CMK (cell line): ENCODE results near the gene CEL.
"Not testable (repeated sequence)": the region's sequence is repeated elsewhere in the genome, so short reads cannot be mapped to it uniquely, and the experiment has no call there.

Source experiments
- DNase-seq: peaks from one replicate; pipeline ENCODE4 v3.0.0-alpha.2; 2010; ENCODE audit warnings: low read depth

The CEL gene

DNA sequence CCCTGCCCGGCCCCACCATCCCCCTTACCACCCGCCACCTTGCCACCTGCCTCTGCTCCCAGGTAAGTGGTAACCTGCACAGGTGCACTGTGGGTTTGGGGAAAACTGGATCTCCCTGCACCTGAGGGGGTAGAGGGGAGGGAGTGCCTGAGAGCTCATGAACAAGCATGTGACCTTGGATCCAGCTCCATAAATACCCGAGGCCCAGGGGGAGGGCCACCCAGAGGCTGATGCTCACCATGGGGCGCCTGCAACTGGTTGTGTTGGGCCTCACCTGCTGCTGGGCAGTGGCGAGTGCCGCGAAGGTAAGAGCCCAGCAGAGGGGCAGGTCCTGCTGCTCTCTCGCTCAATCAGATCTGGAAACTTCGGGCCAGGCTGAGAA, at the start of gene CEL:
CEL (plus strand) TSS at position 218 of the 382 bp plus-strand sequence; CDS start at position 240, 22 bp downstream.
- DNase-seq, result not testable (repeated sequence)

DNA sequence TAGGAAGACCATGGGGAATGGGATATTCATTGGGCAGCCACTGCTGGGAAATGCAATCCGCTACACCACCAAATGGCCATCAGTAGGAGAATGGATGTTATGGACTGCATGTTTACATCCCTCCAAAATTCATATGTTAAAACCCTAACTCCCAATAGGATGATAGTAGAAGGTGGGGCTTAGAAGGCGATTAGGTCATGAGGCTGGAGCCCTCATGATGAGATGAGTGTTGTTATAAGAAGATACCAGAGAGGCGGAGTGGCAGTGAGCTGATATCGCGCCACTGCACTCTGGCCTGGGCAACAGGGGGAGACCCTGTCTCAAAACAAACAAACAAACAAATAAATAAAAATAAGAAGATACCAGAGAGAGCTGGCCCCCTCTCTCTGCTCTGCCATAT, 47.1 kb upstream of the CEL start:
- DNase-seq, result no peak

DNA sequence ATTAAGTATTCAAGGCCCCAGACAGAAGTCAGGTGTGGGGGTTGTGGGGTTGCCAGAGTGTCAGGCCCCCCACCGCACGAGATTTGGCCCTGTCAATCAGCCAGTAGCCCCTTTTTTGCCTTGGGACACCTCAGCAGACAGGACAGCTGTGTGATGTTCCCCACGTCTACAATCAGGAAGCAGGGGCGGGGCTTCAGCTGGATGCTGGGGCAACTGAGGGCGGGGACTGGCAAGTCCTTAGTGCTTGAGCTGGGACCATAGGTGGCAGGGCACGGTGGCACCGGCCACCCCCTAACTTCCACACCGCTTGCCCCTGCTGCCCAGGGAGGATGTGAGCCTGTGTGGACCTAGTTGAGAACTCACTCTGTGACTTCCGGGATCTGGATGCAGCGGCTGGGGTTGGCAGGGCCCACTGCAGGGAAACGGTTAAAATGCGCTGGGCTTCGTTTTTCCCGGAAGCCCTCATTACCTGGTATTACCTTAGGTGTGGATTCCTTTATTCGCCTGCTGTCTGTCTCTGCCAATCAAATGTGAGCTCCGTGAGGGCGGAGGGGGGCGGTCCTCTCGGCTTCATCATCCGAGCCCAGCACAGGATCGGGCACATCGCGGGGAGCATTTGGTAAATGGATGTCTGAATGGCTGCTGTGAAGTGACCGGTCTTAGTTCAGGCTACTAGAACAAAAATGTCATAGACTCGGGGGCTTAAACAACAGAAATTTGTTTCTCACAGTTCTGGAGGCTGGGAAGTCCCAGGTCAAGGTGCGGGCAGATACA, 38.5 kb upstream of the CEL start:
- no peak for DNase-seq

DNA sequence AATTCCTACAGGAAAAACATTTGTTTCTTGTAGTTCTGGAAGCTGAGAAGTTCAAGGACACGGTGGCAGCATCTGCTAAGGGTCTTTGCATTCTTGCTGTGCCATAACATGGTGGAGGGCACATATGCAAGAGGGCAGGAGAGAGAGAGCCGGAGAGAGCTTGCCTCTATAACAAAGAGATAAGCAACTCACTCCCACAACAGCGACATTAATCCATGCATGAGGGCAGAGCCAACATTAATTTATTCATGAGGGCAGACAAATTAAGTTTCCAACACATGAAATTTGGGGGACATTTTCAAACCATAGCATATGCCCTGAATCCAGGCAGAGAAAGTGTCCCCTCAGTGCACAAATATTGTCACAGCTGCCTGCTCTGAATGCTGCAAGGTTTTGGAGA, 35.4 kb upstream of the CEL start:
- no peak for DNase-seq

DNA sequence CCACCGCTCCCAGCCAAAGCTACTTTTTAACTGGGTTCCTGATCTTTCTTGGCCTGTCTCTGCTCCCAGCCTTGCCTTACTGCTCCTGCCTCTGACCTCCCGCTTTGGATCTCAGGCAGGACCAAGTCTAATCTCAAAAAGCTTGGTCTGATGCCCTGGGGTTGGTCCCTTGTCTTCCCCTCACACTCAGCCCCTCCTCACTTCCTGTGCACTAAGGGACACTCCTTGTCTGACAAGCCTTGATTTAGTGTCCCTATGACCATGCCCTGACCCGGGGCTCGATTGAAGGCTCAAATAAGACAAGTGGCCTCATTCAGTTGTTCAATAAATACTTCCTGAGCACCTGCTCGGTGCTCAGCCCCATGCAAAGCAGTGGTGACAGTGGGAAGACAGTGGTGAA, 34.6 kb upstream of the CEL start:
- no peak for DNase-seq

DNA sequence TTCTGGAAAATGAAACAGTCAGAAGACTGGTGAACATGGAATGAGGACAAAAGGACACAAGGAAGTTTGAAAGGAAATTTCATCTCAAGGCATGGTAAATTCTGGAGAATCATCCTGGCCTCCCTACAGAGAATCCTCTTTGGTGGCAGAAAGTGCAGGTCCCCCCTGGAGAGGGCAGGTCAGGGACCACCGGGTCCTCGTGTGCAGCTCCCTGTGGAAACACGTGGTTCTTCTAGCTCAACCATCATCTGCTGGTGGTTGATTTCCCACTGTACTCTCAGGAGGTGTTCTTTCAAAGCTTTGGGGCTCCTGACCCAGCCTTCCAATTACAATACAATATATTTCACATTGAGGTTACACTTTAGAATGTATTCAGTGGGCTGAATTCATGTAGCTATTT, 33.6 kb upstream of the CEL start:
- no peak for DNase-seq

DNA sequence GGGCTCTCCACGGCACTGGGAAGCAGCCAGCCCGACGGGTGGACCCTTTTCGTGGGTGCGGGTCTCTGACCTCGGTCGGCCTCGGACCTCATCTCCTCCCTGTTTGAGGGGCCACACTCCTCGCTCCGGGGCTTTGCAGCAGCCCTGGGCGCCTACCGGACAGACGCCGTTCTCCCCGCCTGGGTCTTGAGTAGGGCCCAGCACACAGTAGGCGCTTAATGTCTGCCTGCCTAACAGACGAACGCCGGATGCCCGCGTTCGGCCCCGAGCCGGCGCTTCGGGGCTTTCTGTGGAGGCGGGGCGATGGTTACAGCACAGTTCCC, 31.8 kb upstream of the CEL start:
- DNase-seq, result no peak

DNA sequence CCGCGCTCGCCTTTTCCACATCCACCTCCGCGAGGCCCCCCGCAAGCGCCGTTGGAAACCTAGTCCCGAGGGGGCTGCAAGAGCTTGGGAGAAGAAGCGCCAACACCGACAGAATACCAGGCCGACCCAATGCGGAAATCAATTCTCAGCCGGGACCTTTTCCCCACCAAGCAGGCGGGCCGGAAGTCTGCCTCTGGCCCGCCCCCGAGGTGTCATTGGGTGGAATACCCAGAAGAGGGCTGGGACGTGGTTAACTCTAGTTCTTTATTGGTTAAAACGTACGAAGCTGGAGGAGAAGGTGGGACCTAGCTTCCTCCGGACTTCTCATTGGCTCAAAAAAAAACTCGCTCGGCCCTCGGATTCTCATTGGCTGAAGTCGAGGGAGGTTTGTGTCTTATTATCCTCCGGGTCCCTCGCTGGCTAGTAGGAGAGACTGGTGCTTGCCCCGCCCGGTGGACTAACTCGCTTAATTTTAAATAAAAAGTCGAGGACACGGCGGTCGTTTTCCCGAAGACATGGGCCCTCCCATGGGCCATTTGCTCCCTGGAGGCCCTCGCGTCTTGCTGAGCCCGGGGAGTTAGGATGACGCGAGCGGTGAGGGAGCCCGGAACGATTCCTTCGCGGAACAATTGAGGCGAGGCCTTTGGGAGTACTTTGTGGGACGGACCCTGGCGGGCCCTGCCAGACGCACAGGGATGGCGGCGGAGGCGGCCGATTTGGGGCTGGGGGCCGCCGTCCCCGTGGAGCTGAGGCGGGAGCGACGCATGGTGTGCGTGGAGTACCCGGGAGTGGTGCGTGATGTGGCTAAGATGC, 31.3 kb upstream of the CEL start, which contains the start of gene GTF3C5:
GTF3C5 (plus strand) TSS at position 681 of the 813 bp plus-strand sequence; CDS start at position 696, 15 bp downstream.
- peak; percentile 78 for DNase-seq

DNA sequence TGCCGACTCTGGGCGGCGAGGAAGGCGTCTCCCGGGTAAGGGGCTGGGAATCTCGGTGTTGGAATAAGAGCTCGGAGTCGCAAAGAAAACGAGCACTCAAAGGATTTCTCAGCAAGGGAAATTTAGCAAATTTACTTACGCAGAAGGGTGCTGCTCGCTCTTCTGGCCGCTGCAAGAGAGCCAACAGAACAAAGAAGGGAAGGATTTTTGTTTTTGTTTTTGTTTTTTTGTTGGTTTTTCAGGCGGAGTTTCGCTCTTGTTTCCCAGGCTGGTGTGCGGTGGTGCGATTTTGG, 30.7 kb upstream of the CEL start:
- no peak for DNase-seq

DNA sequence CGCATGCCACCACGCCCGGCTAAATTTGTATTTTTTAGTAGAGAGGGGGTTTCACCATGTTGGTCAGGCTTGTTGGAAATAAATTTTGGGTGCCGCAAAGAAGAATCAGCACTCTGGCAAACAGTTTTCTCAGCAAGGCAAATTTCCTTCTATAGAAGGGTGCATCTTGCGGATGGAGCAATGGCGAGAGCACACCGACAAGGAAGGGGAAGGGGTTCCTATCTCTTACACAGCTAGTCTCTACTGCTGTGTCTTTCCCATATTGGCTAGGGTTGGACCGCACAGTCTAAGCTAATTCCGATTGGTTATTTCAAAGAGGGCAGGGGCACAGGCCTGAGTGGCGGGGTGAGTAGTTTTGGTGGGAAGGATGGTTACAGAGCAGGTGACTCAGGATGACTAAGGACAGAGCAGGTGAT, 30.3 kb upstream of the CEL start:
- no peak for DNase-seq

DNA sequence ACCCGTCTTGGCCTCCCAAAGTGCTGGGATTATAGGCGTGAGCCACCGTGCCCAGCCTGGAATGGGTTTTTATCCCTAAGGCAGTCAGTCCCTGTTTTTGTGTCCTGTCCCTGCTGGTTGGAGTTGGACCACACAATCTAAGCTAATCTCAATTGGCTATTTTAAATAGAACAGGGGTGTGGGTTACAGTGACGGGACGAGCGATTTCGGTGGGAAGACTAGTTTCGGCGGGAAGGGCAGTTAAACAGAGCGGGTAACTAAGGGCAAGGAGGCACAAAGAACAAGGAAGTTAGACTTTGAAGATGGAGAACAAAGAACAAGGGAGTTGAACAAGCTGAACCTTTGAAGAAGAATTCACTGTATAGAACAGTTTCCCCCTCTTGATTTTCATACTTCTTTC, 29.6 kb upstream of the CEL start:
- DNase-seq, result no peak

DNA sequence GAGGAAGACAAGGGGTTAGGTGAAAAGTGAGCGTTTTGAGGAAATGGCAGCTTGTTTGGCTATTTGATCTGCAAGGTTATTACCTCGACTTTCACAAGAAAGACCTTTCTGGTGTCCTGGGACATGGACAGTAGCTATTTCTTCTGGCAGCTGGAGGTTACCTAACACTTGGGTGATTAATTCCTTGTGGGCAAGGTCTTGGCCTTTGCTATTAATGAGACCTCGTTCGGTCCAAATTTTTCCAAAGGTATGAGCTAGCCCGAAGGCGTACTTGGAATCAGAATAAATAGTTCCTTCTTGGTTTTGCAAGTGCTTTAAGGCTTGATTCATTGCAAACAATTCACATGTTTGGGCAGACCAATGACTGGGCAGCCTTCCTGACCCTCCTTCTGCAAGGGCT, 26.1 kb upstream of the CEL start:
- no peak for DNase-seq

DNA sequence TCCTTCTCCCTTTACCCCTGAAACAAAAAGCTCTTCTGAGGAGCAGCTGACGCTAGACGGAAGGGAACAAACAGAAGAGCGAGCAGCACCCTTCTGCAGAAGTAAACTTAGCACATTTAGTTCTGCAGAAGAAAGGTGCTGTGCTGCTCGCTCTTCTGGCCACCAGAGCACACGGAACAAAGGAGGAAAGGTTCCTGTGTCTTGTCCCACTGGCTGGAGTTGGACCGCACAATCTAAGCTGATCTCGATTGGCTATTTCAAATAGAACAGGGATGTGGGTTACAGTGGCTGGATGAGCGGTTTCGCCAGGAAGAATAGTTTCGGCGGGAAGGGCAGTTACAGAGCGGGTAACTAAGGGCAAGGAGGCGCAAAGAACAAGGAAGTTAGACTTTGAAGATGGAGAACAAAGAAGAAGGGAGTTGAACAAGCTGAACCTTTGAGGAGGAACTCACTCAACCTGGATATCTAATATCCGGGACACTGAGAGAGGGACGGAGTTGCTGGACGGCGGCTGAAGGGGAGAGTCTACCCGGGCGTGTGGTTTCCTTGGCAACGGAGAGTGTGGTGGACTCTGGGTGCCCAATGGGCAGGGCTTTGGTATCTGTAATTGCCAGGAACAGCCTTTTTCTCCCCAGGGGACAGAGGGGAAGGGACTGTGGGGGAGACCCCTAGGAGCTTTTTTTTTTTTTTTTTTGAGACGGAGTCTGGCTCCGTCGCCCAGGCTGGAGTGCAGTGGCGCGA, 23.8 kb upstream of the CEL start:
- DNase-seq, result no peak

DNA sequence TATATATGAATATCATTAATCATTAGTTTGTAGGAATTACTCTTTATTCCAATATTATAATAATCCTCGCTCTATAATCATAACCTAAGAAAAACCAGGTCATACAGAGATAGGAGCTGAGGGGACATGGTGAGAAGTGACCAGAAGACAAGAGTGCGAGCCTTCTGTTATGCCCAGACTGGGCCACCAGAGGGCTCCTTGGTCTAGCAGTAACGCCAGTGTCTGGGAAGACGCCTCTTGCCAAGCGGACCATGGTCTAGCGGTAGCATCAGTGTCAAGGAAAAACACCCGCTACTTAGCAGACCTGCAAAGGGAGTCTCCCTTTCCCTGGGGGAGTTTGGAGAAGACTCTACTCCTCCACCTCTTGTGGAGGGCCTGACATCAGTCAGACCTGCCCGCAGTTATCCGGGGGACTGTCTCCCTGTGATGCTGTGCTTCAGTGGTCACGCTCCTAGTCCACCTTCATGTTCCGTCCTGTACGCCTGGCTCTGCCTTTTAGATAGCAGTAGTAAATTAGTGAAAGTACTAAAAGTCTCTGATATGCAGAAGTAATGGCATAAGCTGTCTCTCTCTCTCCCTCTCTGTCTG, 20.8 kb upstream of the CEL start:
- not testable (repeated sequence) for DNase-seq

DNA sequence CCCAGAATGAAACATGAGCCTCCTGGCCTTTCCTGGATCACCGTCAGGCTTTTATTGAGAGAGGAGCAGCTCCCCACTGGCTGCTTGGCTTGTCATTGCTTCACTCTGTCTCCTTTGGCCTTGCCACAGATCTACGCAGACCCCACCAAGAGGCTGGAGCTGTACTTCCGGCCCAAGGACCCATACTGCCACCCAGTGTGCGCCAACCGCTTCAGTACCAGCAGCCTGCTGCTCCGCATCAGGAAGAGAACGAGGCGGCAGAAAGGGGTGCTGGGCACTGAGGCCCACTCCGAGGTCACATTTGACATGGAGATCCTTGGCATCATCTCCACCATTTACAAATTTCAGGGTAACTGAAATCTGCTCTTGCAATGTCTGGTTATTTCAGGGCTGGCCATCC, 19.8 kb upstream of the CEL start:
- no peak for DNase-seq

DNA sequence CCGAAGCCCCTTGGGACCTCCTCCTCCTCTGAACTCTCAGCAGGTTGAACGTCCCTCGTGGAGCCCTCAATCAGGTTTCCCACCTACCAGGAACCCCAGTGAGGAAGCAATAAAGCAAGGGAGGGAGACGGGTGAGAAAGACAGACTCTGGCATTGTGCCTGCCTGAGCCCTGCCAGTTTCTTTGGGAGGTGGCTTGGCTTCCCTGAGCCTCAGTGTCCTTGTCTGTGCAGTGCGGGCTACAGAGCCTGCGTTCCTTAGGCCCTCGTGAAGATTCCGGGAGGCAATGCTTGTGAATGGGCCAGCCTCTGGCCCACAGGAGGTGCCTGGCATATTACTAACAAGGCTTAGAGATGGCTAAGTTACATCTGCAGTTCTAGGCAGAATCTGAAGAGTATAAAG, 19.1 kb upstream of the CEL start:
- DNase-seq, result no peak

DNA sequence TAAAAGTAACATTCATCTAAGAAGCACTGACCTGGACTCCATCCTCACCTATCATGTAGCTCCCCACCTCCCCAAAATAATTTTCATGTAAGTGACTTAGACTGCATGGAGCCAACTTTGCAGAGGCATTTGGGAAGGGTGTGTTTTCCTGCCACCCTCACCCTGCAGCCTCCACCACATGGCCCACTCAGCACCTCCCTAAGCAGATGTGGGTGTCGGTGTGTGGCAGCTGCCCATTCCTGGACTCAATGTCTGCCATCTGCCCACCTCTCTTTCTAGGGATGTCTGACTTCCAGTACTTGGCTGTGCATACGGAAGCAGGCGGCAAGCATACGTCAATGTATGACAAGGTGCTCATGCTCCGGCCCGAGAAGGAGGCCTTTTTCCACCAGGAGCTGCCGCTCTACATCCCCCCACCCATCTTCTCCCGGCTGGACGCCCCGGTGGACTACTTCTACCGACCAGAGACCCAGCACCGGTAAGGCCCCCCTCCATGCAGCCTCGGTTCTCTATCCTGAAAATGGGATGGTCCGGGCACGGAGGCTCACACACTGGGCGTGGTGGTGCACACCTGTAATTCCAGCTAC, 18.2 kb upstream of the CEL start:
- DNase-seq, result no peak

DNA sequence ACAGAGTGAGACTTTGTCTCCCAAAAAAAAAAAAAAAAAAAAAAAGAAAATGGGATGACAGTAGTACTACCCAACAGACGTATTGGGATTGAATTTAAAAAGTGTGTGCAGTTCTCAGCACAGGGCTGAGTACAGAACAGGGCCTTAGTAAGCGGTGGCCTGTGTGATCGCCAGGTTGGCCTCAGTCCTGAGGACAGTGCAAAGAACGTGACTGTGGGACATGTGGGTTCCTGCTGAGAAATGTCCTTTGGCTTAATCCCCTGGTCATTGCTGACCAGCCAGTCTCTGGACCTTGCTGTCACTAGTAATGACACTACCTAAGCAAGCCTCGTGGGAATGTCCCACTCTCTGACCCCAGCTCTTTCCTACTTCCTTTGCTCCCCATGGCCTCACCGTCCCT, 17.7 kb upstream of the CEL start:
- no peak for DNase-seq

DNA sequence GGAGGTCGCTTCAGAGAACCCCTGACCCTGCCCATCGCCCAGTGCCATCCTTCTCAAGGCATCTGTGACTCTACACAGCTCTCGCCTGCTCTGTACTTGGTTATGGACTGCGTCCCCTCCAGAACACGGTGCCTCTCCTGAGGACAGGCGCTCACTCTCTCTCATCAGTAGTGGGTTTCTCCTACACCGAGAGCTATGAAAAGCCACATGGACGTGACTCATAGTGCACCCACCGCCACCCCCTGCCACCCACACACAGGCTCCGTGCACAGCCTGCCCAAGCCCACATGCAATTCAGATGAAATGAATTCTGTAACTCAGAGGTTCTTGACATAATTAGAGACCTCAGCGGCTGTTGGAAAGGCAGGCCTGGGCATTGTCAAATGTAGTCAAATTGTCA, 17.1 kb upstream of the CEL start:
- no peak for DNase-seq

DNA sequence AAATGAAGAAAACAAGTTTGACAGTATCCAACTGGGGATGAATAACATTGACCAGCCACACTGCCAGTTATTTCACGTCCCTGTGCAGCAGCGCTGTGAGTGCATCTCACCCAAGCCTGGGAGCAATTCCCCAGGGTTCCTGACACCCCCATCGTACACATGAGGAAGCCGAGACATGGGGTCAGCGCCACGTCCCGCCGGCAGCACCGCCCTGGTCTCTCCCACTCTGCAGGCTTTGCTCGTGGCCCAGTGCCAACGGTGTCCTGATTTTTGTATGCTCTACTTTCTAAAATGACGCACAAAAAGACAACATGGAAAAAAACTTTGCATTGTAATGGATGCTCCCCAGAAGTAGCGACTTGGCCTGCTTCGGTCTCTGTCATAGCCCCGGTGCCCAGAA, 16.6 kb upstream of the CEL start:
- no peak for DNase-seq

DNA sequence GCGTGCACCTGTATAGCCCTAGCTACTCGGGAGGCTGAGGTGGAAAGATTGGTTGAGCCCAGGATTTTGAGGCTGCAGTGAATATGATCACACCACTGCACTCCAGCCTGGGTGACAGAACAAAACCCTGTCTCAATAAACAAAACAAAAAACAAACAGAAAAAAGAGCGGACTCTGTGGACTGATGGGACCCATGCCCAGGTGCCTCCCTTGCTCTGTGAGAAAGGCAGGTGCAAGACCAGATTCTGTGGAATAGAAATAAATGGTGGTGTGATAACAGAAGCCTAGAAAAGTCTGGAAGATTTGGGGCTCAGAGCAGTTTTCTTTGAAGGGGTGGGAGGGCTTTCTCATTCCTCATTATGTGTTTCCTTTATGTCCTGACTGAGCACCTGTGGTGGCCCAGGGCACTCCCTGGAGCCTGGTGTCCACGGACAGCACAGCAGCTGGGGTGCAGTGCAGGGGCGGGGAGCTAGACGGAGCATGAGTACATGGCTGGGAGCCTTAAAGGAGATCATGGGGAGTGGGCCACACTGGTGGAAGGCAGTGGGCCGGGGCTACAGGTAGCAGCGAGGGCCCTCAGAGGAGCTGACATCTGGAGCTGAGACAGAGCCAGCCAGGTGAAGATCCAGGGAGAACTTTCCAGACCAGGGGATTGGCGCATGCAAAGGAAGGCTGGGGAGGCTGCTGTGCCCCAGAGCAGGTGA, 15.4 kb upstream of the CEL start:
- DNase-seq, result no peak

DNA sequence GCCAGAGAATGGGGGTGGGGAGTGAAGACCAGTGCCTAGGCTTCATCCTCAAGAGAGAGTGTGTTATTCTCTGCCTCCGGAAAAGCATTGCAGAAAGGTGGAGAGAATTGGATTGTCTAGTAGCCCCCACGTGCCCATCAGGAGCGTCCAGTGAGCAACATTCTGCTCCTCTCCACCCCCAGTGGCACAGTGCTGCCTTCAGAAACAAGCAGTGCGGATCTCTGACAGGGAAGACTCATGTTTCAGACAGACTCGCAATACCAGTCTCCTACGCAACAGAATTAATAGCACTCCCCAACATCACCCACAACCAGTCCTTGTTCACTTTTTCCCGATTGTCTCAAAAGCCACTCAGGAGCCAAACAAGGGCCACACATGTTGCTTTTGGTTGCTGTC, 14.9 kb upstream of the CEL start:
- DNase-seq, result no peak
